Esophagus squamous epithelium (tissue), 5 donors: ENCODE data around the gene LRRC49. TPM values are rescaled to one million over a fixed set of nuclear protein-coding genes. Genes with fewer than 3 reads are reported as not detected.
A peak's percentile ranks its signal among the peaks of the same experiment; 100 is the strongest.

Source experiments
- DNase-seq: peaks from one replicate; lab custom pipeline; 2025; lab: John Stamatoyannopoulos, UW
- H3K27ac ChIP-seq, 4 donors: fragments of 200-600 bp; sonication (generic); one replicate each; pipeline ENCODE4 v1.5.1; 2016 to 2019; ENCODE audit warnings: mild to moderate bottlenecking in 1 of 4
- H3K27me3 ChIP-seq, 4 donors: fragments of 200-600 bp; sonication (generic); 1 replicate in 3 of 4; 2 replicates in 1 of 4; pipeline versions ENCODE4 v1.5.1 to v1.6.0; 2017 to 2021; ENCODE audit warnings: antibody characterized with exemption in 1 of 4
- H3K36me3 ChIP-seq, 3 donors: fragments of 200-600 bp; sonication (generic); one replicate each; pipeline ENCODE4 v1.5.1; 2016 to 2019
- H3K4me1 ChIP-seq, 3 donors: fragments of 200-600 bp; sonication (generic); one replicate each; pipeline ENCODE4 v1.5.1; 2017 to 2019
- H3K4me3 ChIP-seq, 4 donors: fragments of 200-600 bp; sonication (generic); 1 replicate in 3 of 4; 2 replicates in 1 of 4; pipeline ENCODE4 v1.5.1; 2016 to 2019; ENCODE audit warnings: mild to moderate bottlenecking in 2 of 4, moderate library complexity in 1 of 4
- H3K9me3 ChIP-seq, 3 donors: fragments of 200-600 bp; sonication (generic); one replicate each; pipeline ENCODE4 v1.5.1; 2016 to 2019
- POLR2A ChIP-seq, 4 donors: fragments of 450-650 bp; IDR thresholded peaks; one replicate each; pipeline ENCODE4 v1.6.1; 2017; ENCODE audit warnings: antibody characterized with exemption in 4 of 4, mild to moderate bottlenecking in 4 of 4, moderate library complexity in 3 of 4
- whole genome bisulfite sequencing, 2 donors: methylation state at CpG; one replicate each; pipeline ENCODE4 v1.1.5; 2018; 5-methylcytosine and 5-hydroxymethylcytosine counted together
- intact Hi-C: fragments of 100-400 bp; cut with DNase I; formaldehyde crosslinking; loops from one replicate; pipeline ENCODE4 v1.15.0; 2022
- total RNA-seq, 4 donors: library from RNA; depleted of rRNA; stranded (reverse); fragments of >200 nt; gene quantifications; one replicate each; pipeline ENCODE4 v1.1.0, GENCODE V29; 2016
- TF ChIP-seq, protein P1 (sequence below), 6 experiments: fragments of 450-650 bp in 4 of 6; fragments of 200-600 bp in 2 of 6; sonication (generic) in 2 of 6; IDR thresholded peaks; one replicate each; pipeline ENCODE4 v1.5.1; 2016 to 2019; ENCODE audit warnings: antibody characterized with exemption in 6 of 6, mild to moderate bottlenecking in 4 of 6, moderate library complexity in 4 of 6
- donor health status: DM: yes; HTN: yes; CAD: no.

The LRRC49 gene
- total RNA-seq, 4 donors from 2014 or later: 0.34 to 5.5 (median 4.8) TPM

DNA sequence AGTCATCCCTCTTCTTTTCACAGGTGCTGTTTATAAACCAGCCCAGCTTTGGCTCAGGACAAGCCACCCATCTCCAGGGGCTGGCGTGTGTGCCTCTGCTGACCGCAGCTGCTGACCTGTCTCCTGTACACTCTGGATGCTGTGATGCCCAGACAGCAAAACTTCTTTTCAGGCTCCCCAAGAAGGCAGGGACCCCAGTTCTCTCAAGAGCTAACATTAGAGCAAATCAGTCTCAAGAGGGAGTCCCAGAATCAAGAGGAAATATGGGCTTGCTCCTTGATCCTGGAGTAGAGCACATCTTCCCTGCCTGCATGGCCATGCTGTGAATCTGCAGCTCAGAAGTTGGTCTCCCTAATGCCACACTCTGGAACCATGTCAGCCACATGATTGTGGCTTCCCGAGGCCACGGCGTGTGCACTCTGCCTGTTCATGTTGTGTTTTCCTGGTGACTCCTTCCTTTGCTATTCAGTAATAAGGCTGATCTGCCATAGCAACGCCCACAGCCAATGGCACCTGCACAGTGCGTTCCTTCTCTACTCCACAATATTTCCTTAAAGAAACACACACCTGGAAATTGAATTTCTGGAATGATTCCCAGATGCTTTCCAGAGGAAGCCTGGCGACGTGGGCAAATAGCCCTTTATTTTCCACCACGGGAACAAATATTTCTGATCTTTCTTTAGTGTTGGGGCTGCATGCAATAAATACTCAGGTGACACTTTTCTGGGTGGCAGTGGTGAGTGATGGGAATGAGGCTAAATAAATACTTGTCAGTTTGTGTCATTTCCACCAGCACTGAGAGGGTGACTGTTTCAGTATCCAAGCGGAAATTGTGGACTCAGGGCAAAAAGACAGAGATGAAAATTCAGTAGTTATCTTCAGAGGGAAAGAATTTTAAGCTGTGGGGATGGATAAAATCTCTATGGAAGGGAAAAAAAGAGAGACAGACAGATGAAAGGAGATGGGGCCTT, 200.7 kb downstream of the LRRC49 start:
- H3K27ac ChIP-seq: peak overlapping the region in 1 of 4 donors; percentile 2
- WGBS, 2 donors: 37 to 41% methylated on average over 10 to 11 of the region's 11 CpGs
- H3K9me3 ChIP-seq: no peaks in the 10 kb centered on the region
- peaks cover 0 to 19% (median 5%) of the 10 kb centered on the region in 3 donors for H3K4me1 ChIP-seq
- no peak for DNase-seq
- no peak overlapping the region for H3K4me3 ChIP-seq
- TF ChIP-seq POLR2A (IDR thresholded peaks at IDR 0.05): no peak
- TF ChIP-seq, protein P1, sequence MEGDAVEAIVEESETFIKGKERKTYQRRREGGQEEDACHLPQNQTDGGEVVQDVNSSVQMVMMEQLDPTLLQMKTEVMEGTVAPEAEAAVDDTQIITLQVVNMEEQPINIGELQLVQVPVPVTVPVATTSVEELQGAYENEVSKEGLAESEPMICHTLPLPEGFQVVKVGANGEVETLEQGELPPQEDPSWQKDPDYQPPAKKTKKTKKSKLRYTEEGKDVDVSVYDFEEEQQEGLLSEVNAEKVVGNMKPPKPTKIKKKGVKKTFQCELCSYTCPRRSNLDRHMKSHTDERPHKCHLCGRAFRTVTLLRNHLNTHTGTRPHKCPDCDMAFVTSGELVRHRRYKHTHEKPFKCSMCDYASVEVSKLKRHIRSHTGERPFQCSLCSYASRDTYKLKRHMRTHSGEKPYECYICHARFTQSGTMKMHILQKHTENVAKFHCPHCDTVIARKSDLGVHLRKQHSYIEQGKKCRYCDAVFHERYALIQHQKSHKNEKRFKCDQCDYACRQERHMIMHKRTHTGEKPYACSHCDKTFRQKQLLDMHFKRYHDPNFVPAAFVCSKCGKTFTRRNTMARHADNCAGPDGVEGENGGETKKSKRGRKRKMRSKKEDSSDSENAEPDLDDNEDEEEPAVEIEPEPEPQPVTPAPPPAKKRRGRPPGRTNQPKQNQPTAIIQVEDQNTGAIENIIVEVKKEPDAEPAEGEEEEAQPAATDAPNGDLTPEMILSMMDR (IDR thresholded peaks at IDR 0.05): no peak
- H3K27me3 ChIP-seq: no peaks in the 10 kb centered on the region
- no peaks in the 10 kb centered on the region for H3K36me3 ChIP-seq
- intact Hi-C loops: no loop called here

DNA sequence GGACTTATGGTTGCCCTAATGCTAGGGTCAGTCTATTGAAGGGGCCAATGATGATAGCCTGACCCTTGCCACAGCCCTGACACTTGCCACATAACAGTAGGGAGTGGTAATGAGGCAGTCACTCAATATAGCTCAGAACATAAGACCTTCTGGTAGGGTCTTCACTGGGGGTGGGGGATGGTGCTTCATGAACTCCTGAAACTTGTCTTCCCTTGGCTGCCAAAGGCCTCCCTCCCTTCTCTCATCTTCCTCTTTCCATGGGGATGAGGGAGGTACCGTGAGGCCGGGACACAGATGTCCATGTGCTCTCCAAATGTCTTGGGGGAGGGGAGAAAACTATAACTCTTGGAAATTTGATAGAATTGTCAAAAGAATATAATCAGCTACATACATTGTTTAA, 201.5 kb downstream of the LRRC49 start:
- DNase-seq: no peak
- no peaks in the 10 kb centered on the region for H3K36me3 ChIP-seq
- H3K9me3 ChIP-seq: no peaks in the 10 kb centered on the region
- H3K27me3 ChIP-seq: no peaks in the 10 kb centered on the region
- H3K4me1 ChIP-seq: peaks cover 0 to 19% (median 5%) of the 10 kb centered on the region in 3 donors
- 100% methylated on average over 2 of the region's 2 CpGs for WGBS, 2 donors
- intact Hi-C loops: no loop called here
- TF ChIP-seq, protein P1 (IDR thresholded peaks at IDR 0.05): no peak
- no peak for TF ChIP-seq POLR2A (IDR thresholded peaks at IDR 0.05)
- H3K27ac ChIP-seq: no peak overlapping the region
- H3K4me3 ChIP-seq: no peak overlapping the region

DNA sequence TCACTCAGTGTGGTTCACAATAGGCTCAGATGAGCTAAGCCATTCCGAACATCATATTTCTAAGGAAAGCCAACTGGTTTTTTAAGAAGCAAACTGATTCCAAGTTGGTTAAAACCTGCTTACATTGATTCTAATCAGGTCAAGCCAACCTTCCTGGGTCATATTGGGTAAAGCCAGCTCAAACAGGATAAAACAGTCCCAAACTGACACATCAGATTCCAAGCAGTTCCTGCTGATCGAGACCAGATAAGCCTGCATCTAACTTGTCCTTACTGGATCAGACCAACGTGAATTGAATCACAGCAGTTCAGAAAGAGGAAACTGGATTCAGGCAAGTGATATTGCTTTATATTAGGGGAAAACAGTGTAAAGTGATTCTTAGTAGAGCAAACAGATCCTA, 204.1 kb downstream of the LRRC49 start:
- no peak for TF ChIP-seq POLR2A (IDR thresholded peaks at IDR 0.05)
- TF ChIP-seq, protein P1 (IDR thresholded peaks at IDR 0.05): no peak
- Histone ChIP-seq H3K9me3 (no peaks in the 10 kb centered on the region), H3K4me3 (no peak overlapping the region), H3K27ac (no peak overlapping the region), H3K36me3 (no peaks in the 10 kb centered on the region), H3K4me1 (peaks cover 0 to 19% (median 5%) of the 10 kb centered on the region in 3 donors), H3K27me3 (no peaks in the 10 kb centered on the region)
- DNase-seq: no peak
- 26 to 28% methylated on average over 3 of the region's 3 CpGs for WGBS, 2 donors
- intact Hi-C loops: no loop called here

DNA sequence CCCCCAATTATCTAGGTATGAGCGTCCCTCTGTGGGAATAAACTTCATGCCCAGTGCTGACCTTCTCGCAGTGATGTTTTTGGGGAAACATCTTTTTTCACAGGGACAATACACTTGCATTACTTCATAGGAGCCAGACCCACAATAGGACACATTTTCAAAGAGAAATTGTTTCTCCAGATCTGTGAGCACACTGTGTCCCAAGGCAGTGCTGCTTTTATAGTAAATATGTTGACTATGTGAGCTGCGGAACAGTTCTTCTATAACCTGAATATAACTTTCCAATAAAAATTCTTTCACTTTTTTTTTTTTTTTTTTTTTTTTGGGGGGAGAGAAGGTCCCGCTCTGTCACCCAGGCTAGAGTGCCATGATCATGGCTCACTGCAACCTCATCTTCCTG, 205.3 kb downstream of the LRRC49 start:
- Histone ChIP-seq H3K27me3 (no peaks in the 10 kb centered on the region), H3K4me3 (no peak overlapping the region), H3K9me3 (no peaks in the 10 kb centered on the region), H3K4me1 (peaks cover 0 to 20% (median 4%) of the 10 kb centered on the region in 3 donors), H3K27ac (no peak overlapping the region), H3K36me3 (no peaks in the 10 kb centered on the region)
- WGBS, 2 donors: 90 to 96% methylated on average over 4 of the region's 4 CpGs
- TF ChIP-seq POLR2A (IDR thresholded peaks at IDR 0.05): no peak
- TF ChIP-seq, protein P1 (IDR thresholded peaks at IDR 0.05): no peak
- no peak for DNase-seq
- intact Hi-C loops: no loop called here

DNA sequence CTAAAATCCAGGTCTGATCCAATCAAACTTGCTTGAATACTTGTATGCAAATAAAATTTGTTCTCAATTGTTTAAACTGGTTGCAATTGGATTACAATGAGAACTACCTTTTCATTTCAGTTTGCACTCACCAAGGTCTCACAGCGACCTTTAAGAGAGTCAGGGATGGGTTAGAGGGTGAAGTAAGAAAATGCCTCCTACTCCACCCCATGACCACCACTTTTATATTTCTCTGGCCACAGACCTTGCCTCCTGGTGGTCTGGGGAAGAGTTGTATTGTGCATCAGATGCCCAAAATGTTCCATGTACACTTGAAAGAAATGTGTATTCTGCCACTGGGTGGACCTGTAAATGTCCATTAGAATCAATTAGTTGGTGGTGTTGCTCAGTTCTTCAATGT, 206.3 kb downstream of the LRRC49 start:
- intact Hi-C loops: no loop called here
- DNase-seq: no peak
- Histone ChIP-seq H3K27ac (no peak overlapping the region), H3K4me3 (no peak overlapping the region), H3K9me3 (no peaks in the 10 kb centered on the region), H3K4me1 (peaks cover 0 to 18% (median 0%) of the 10 kb centered on the region in 3 donors), H3K27me3 (no peaks in the 10 kb centered on the region), H3K36me3 (no peaks in the 10 kb centered on the region)
- WGBS, 2 donors: 76 to 79% methylated on average over 1 of the region's 1 CpG
- TF ChIP-seq, protein P1 (IDR thresholded peaks at IDR 0.05): no peak
- no peak for TF ChIP-seq POLR2A (IDR thresholded peaks at IDR 0.05)
